Thyroid gland (tissue), 4 donors: ENCODE results near the gene GPR107. TPM values are rescaled to one million over a fixed set of nuclear protein-coding genes. Genes with fewer than 3 reads are reported as not detected.

Experiments
- DNase-seq, 2 donors: peaks; one replicate each; pipeline ENCODE4 v3.0.0-alpha.2; 2019
- H3K27ac ChIP-seq, 3 donors: fragments of 200-600 bp; sonication (generic); 1 replicate in 2 of 3; 2 replicates in 1 of 3; pipeline ENCODE4 v1.5.1; 2016 to 2019; ENCODE audit warnings: mild to moderate bottlenecking in 1 of 3, moderate library complexity in 1 of 3
- H3K27me3 ChIP-seq: fragments of 200-600 bp; sonication (generic); one replicate; pipeline ENCODE4 v1.5.1; 2019
- H3K36me3 ChIP-seq, 2 donors: fragments of 200-600 bp; sonication (generic); one replicate each; pipeline ENCODE4 v1.5.1; 2016 to 2019
- H3K4me1 ChIP-seq, 2 donors: fragments of 200-600 bp; sonication (generic); one replicate each; pipeline ENCODE4 v1.5.1; 2017 to 2019
- H3K4me3 ChIP-seq, 3 donors: fragments of 200-600 bp; sonication (generic); replicated peaks in 1 of 3; 1 replicate in 2 of 3; 2 replicates in 1 of 3; pipeline ENCODE4 v1.5.1; 2016; ENCODE audit warnings: mild to moderate bottlenecking in 1 of 3
- H3K9me3 ChIP-seq: fragments of 200-600 bp; sonication (generic); one replicate; pipeline ENCODE4 v1.5.1; 2017
- CTCF ChIP-seq, 6 experiments: fragments of 200-600 bp in 3 of 6; fragments of 450-650 bp in 3 of 6; sonication (generic) in 3 of 6; IDR thresholded peaks; one replicate each; pipeline ENCODE4 v1.5.1; 2016 to 2019; ENCODE audit warnings: antibody characterized with exemption in 6 of 6, mild to moderate bottlenecking in 2 of 6, inconsistent platforms in 1 of 6, moderate library complexity in 1 of 6
- POLR2A ChIP-seq, 2 donors: fragments of 450-650 bp; IDR thresholded peaks; one replicate each; pipeline ENCODE4 v1.6.1; 2017; ENCODE audit warnings: antibody characterized with exemption in 2 of 2, mild to moderate bottlenecking in 2 of 2, moderate library complexity in 1 of 2
- WGBS, 2 donors: methylation state at CpG; one replicate each; pipeline ENCODE4 v1.1.5; 2017; 5-methylcytosine and 5-hydroxymethylcytosine counted together
- intact Hi-C: fragments of 100-400 bp; cut with DNase I; formaldehyde crosslinking; loops from one replicate; pipeline ENCODE4 v1.15.1; 2023
- total RNA-seq, 4 donors: library from RNA; depleted of rRNA; stranded (reverse); fragments of >200 nt; gene quantifications; one replicate each; pipeline ENCODE4 v1.2.3, GENCODE V29; 2016

The GPR107 gene
- total RNA-seq, 4 donors from 2014 or later: 43.5 to 65.6 (median 58.7) TPM

- intact Hi-C loops: no loop called here
These were observed 119.9 kb downstream of the GPR107 start for GRCh38 chr9:130173666-130173983.

DNA sequence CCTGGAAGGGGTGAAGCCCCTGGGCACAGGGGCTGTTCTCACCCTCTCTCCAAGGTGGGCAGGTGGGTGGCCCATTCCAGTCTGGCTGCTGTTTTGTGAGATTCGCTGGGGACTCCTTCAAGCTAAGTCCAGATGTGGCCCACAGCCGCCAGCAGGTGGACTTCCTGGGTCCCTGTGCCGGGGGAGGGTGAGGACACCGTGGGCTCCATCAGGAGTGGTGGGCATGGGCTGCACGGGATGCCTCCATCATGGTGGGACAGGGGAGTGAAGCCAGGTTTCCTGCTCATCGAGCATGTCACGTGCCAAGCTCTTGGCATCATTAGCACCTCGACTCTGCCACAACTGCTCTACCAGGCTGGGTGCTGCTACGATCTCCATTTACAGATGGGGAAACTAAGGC, 120.3 kb downstream of the GPR107 start:
- no peak for DNase-seq
- peaks cover 10 to 18% of the 10 kb centered on the region in 2 donors for H3K4me1 ChIP-seq
- peak overlapping the region in 2 of 3 donors; percentile 36 to 83 for H3K27ac ChIP-seq
- H3K4me3 ChIP-seq: peak overlapping the region in 1 of 3 donors; percentile 83
- H3K9me3 ChIP-seq: no peaks in the 10 kb centered on the region
- TF ChIP-seq POLR2A (IDR thresholded peaks at IDR 0.05) (no peak), CTCF (IDR thresholded peaks at IDR 0.05) (no peak)
- intact Hi-C loops: no loop called here
- no peaks in the 10 kb centered on the region for H3K27me3 ChIP-seq
- WGBS, 2 donors: 90% methylated on average over 8 of the region's 9 CpGs; no CpG with 5 or more reads in 1 of the 2 donors
- H3K36me3 ChIP-seq: no peaks in the 10 kb centered on the region

More at GRCh38 chr9:130173666-130173983, 119.9 kb downstream of the GPR107 start:
- Histone ChIP-seq H3K27ac (peak overlapping the region; percentile 26 to 83 (median 36)), H3K9me3 (no peaks in the 10 kb centered on the region), H3K36me3 (no peaks in the 10 kb centered on the region), H3K27me3 (no peaks in the 10 kb centered on the region), H3K4me1 (peaks cover 10 to 18% of the 10 kb centered on the region in 2 donors), H3K4me3 (peak overlapping the region in 1 of 3 donors; percentile 83)
- DNase-seq: peak in 1 of 2 donors; percentile 44
- TF ChIP-seq CTCF (IDR thresholded peaks at IDR 0.05) (no peak), POLR2A (IDR thresholded peaks at IDR 0.05) (no peak)
- 39 to 66% methylated on average over 4 to 6 of the region's 9 CpGs for WGBS, 2 donors

DNA sequence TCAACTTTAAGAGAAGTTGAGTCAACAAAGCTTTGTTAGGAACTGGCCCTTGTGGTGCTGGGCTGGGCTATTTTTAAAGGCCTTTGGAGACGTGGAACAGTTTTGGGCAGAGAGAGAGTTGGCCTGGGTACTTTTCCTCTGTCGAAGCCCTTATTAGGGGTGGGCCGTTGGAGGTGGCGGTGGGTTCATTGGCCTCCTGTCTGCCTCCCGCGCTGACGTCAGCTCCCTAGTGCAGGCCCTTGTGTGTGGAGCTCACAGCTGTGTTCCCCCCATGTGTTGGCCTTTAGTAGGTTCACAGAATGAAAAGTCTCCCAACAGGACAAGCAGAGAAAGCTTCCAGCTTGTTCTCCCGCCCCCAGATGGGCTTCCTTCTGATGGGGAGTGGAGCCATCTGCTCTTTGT, 121.2 kb downstream of the GPR107 start:
- no peaks in the 10 kb centered on the region for H3K27me3 ChIP-seq
- WGBS, 2 donors: 73 to 80% methylated on average over 7 to 8 of the region's 8 CpGs
- TF ChIP-seq POLR2A (IDR thresholded peaks at IDR 0.05): no peak
- no peak for TF ChIP-seq CTCF (IDR thresholded peaks at IDR 0.05)
- peaks cover 10 to 18% of the 10 kb centered on the region in 2 donors for H3K4me1 ChIP-seq
- H3K4me3 ChIP-seq: no peak overlapping the region
- no peaks in the 10 kb centered on the region for H3K36me3 ChIP-seq
- DNase-seq: no peak
- H3K9me3 ChIP-seq: no peaks in the 10 kb centered on the region
- intact Hi-C loops: no loop called here
- peak overlapping the region in 2 of 3 donors; percentile 31 to 83 for H3K27ac ChIP-seq

GRCh38 chr9:130175355-130175754, 121.6 kb downstream of the GPR107 start:
- intact Hi-C loops: no loop called here
- 71 to 77% methylated on average over 4 to 8 of the region's 9 CpGs for WGBS, 2 donors
- no peak for TF ChIP-seq CTCF (IDR thresholded peaks at IDR 0.05)
- Histone ChIP-seq H3K27me3 (no peaks in the 10 kb centered on the region), H3K9me3 (no peaks in the 10 kb centered on the region), H3K4me3 (no peak overlapping the region), H3K27ac (peak overlapping the region in 1 of 3 donors; percentile 31), H3K36me3 (no peaks in the 10 kb centered on the region), H3K4me1 (peaks cover 10 to 18% of the 10 kb centered on the region in 2 donors)
- no peak for DNase-seq

GRCh38 chr9:130176760-130177159, 123.1 kb downstream of the GPR107 start:
- no peak overlapping the region for H3K4me3 ChIP-seq
- DNase-seq: no peak
- WGBS, 2 donors: 92 to 97% methylated on average over 4 to 6 of the region's 6 CpGs
- intact Hi-C loops: no loop called here
- H3K36me3 ChIP-seq: no peaks in the 10 kb centered on the region
- peak overlapping the region in 1 of 3 donors; percentile 31 for H3K27ac ChIP-seq
- H3K27me3 ChIP-seq: no peaks in the 10 kb centered on the region
- TF ChIP-seq CTCF (IDR thresholded peaks at IDR 0.05): no peak
- TF ChIP-seq POLR2A (IDR thresholded peaks at IDR 0.05): no peak
- no peaks in the 10 kb centered on the region for H3K9me3 ChIP-seq
- peaks cover 8 to 17% of the 10 kb centered on the region in 2 donors for H3K4me1 ChIP-seq
